Lung microvascular endothelial cell (primary cell): ENCODE data around the gene GNG13. TPM values are rescaled to one million over a fixed set of nuclear protein-coding genes. Genes with fewer than 3 reads are reported as not detected.
"Not testable (repeated sequence)": the region's sequence is repeated elsewhere in the genome, so short reads cannot be mapped to it uniquely, and the experiment has no call there.

Experiments used
- DNase-seq, 2 donors: peaks; one replicate each; pipeline versions ENCODE4 v3.0.0 to v3.0.0-alpha.2; 2010; ENCODE audit warnings: low read depth in 2 of 2
- total RNA-seq: library from RNA; depleted of rRNA; stranded (reverse); fragments of >200 nt; gene quantifications from 2 replicates; pipeline ENCODE4 v1.2.1, GENCODE V29; 2014

The GNG13 gene
- total RNA-seq, 1 donor from 2014 or later = not detected

- DNase-seq = no peak
Measured at GRCh38 chr16:831571-832413, 31.3 kb upstream of the GNG13 start.

GRCh38 chr16:830871-831570, 30.5 kb upstream of the GNG13 start:
- no peak for DNase-seq

- no peak for DNase-seq
Measured at GRCh38 chr16:830107-830870, 29.8 kb upstream of the GNG13 start.

GRCh38 chr16:828891-829290, 28.4 kb upstream of the GNG13 start:
- no peak for DNase-seq

GRCh38 chr16:827513-827912, 27.0 kb upstream of the GNG13 start:
- no peak for DNase-seq

- DNase-seq = no peak
Measured at GRCh38 chr16:825341-826061, 25.0 kb upstream of the GNG13 start.

GRCh38 chr16:824601-825000, 24.1 kb upstream of the GNG13 start:
- no peak for DNase-seq

GRCh38 chr16:824194-824593, 23.7 kb upstream of the GNG13 start:
- DNase-seq = no peak

GRCh38 chr16:822909-823297, 22.4 kb upstream of the GNG13 start:
- DNase-seq = no peak

- DNase-seq = no peak
Measured at GRCh38 chr16:822174-822908, 21.8 kb upstream of the GNG13 start.

GRCh38 chr16:821751-822150, 21.2 kb upstream of the GNG13 start:
- no peak for DNase-seq

GRCh38 chr16:820748-821147, 20.2 kb upstream of the GNG13 start:
- DNase-seq = no peak

GRCh38 chr16:820044-820408, 19.5 kb upstream of the GNG13 start:
- not testable (repeated sequence) for DNase-seq

GRCh38 chr16:819336-820043, 19.0 kb upstream of the GNG13 start:
- no peak for DNase-seq

- DNase-seq = no peak
Measured at GRCh38 chr16:818592-818991, 18.1 kb upstream of the GNG13 start.

GRCh38 chr16:818132-818531, 17.6 kb upstream of the GNG13 start:
- DNase-seq = no peak

- no peak for DNase-seq
Measured at GRCh38 chr16:817001-817906, 16.7 kb upstream of the GNG13 start.

GRCh38 chr16:815861-816260, 15.3 kb upstream of the GNG13 start:
- no peak for DNase-seq

GRCh38 chr16:814974-815373, 14.4 kb upstream of the GNG13 start:
- no peak for DNase-seq
